PC-3 (cell line): ENCODE results near the gene PACRG.

ENCODE experiments used
- EZH2 ChIP-seq: fragments of 300-600 bp; sonication (generic); IDR thresholded peaks from one replicate; pipeline ENCODE4 v1.6.1; 2017; ENCODE audit warnings: antibody characterized with exemption, mild to moderate bottlenecking, low read length; ENCODE audit not compliant: unreplicated experiment
- EZH2phosphoT487 ChIP-seq: fragments of 300-600 bp; sonication (generic); IDR thresholded peaks from 2 replicates; pipeline ENCODE4 v1.6.1; 2018; ENCODE audit warnings: mild to moderate bottlenecking, antibody characterized with exemption, low read length, borderline replicate concordance
- TF ChIP-seq, protein P1 (sequence below): fragments of 300-600 bp; sonication (generic); conservative IDR thresholded peaks from 2 replicates; pipeline ENCODE4 v1.5.1; 2017; ENCODE audit warnings: antibody characterized with exemption, low read depth, mild to moderate bottlenecking, low read length

DNA sequence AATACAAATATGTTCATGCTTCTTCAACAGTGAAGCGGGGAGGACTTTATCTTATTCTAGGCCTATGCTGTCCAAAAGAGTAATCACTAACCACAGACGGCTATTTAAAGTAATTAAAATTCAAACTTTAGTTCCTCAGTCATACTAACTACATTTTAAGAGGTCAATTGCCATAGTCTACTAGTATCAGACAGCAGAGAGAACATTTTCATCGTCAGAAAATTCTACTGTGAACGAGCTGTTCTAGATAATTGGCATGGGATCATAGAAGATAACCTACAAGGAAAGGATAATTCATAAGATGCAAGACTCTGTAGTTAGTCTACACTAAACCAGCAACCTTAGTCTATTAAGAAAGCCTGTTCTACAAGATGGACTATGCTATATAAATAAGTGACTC lies 44.6 kb upstream of the PACRG start:
- TF ChIP-seq, protein P1, sequence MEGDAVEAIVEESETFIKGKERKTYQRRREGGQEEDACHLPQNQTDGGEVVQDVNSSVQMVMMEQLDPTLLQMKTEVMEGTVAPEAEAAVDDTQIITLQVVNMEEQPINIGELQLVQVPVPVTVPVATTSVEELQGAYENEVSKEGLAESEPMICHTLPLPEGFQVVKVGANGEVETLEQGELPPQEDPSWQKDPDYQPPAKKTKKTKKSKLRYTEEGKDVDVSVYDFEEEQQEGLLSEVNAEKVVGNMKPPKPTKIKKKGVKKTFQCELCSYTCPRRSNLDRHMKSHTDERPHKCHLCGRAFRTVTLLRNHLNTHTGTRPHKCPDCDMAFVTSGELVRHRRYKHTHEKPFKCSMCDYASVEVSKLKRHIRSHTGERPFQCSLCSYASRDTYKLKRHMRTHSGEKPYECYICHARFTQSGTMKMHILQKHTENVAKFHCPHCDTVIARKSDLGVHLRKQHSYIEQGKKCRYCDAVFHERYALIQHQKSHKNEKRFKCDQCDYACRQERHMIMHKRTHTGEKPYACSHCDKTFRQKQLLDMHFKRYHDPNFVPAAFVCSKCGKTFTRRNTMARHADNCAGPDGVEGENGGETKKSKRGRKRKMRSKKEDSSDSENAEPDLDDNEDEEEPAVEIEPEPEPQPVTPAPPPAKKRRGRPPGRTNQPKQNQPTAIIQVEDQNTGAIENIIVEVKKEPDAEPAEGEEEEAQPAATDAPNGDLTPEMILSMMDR, result no peak
- TF ChIP-seq EZH2phosphoT487 (no peak), EZH2 (no peak)
